Endometrium (tissue), 2 donors: ENCODE results near the gene INF2.
"Not testable (repeated sequence)": the region's sequence is repeated elsewhere in the genome, so short reads cannot be mapped to it uniquely, and the experiment has no call there.

Experiments used
- FAIRE-seq: peaks from 2 replicates; lab custom pipeline; 2012; peaks lifted over from hg19 to GRCh38; lab: Jason Lieb, UNC
- donor health status: control.
- donor health status: control.

INF2 gene

GRCh38 chr14:104734991-104735779, 45.8 kb downstream of the INF2 start:
- no peak for FAIRE-seq

DNA sequence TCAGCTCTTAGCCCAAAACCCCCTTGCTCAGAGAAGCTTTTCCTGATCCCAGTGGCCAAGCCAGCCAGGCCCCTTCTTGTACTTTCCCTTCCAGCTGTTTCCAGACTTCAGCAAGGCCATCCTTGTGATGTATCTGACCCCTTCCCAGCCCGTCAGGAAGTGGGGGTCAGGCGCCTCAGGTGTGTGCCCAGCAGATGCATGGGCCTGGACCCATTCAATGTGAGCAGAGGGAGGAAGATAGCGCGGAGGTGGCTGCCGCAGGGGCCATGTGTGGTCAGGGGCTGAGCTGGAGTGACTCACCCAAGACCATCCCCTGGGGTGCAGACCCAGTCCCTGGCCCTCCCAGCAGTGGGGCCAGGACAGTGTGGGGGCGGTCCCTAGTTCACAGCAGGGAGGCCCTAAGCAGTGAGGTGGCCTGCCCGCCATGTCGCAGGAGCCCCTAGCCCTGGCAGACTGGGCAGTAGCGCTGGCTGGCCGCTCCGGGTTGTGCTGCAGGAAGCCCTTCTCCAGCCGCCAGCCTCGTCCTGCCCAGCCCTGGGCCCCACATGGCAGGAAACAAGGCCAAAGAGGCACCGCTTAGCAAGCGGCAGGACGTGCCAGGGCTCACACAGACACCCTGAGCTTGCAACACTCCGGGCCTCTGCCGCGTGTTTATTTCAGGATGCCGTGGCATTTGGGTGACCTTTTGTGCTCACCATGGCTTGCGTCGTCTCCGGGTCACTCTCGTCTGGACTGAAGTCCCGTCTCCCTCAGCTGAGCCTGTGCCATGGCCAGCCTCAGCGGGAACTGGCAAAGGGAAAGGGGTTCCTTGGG, 46.6 kb downstream of the INF2 start:
- no peak for FAIRE-seq

DNA sequence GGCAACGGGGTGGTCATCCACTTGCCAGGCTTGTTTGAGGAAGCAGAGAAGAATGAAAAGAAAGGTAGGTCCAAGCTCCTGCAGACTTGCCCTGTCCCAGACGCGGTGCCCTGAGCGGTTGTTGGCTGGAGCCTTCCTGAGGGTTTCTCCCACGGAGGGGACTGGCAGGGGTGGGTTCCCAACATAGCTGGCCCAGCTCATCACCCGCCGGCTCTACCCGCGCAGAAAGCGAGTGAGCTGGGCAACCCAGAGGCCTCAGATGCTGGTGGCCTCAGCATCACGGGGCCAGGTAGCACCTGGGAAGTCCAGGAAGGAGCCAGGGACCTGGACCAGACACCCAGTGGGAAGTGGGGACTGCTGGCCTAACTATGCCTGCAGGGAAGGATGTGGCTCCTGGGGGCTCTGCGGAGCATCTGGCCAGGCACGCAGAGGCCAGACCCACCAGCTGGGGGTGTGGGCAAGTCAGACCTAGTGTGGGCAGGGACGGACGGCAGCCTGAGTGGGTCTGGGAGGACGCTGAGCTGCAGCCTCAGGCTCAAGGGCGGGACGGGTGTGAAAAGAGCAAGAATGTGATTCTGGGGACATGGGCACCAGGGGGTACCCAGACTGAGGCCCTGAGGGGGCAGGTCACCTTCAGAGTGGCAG, 49.1 kb downstream of the INF2 start:
- no peak for FAIRE-seq

DNA sequence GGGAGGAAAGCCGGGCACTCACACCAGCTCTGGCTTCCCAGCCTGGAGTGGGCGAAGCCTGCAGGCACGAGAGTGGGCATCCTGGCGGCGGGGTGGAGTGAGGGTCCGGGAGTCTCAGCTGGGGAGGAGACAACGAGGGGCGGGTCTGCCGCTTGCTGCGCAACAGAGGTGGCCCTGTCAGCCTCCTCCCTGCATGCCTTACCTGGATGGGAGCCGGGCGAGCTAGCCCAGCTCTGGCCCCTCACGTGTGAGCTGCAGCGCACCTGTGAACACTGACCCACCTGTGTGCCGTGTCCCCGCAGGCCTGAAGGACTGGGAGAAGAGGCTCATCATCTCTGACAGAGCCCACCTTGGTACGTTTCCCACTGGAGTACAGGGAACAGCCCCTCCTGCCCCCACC, 49.6 kb downstream of the INF2 start:
- no peak for FAIRE-seq

GRCh38 chr14:104739546-104740516, 50.4 kb downstream of the INF2 start:
- FAIRE-seq = no peak

- no peak for FAIRE-seq
These were observed 51.8 kb downstream of the INF2 start for GRCh38 chr14:104741108-104741802.

- no peak for FAIRE-seq
These were observed 52.4 kb downstream of the INF2 start for GRCh38 chr14:104741803-104742251.

- FAIRE-seq = no peak
These were observed 53.4 kb downstream of the INF2 start for GRCh38 chr14:104742586-104743455.

GRCh38 chr14:104743461-104744380, 54.3 kb downstream of the INF2 start:
- FAIRE-seq = no peak

GRCh38 chr14:104744484-104744883, 55.1 kb downstream of the INF2 start:
- FAIRE-seq = no peak

DNA sequence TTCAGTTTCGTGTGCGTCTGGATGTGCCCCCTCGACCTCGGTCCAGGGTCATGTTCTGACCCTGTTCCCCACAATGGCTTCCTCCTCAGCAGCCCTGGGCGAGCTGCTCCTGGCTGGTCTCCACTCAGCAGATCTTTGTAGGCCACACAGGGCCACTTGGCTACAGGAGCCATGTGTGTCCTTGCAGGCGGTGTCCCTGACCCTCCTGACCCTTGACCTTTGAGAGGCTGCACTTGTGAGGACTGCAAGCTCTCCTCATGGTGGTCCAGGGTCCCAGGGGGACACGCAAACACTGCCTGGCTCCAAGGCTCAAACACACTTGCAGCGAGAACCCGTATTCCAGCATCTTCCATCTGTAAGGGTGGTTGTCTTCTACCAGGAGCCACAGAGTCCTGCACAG, 56.0 kb downstream of the INF2 start:
- no peak for FAIRE-seq

DNA sequence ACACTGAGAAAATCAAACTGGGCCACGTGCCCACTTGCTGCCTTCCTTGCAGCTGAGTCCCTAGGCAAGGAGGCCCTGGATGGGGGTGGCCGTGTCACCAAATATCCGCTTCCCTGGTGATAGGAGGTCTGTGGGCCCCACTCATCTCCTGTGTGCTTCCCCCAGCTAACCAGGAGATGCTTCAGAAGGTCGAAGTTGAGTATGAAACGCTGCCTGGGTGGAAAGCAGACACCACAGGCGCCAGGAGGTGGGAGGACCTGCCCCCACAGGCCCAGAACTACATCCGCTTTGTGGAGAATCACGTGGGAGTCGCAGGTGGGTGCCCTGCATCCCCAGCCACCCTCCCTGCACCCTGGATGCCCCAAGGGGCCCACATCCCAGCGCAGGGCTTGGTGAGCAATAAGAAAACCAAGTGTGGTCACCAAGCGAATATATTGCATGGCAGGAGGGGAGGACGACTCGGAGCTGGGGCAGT, 56.7 kb downstream of the INF2 start:
- FAIRE-seq = no peak

DNA sequence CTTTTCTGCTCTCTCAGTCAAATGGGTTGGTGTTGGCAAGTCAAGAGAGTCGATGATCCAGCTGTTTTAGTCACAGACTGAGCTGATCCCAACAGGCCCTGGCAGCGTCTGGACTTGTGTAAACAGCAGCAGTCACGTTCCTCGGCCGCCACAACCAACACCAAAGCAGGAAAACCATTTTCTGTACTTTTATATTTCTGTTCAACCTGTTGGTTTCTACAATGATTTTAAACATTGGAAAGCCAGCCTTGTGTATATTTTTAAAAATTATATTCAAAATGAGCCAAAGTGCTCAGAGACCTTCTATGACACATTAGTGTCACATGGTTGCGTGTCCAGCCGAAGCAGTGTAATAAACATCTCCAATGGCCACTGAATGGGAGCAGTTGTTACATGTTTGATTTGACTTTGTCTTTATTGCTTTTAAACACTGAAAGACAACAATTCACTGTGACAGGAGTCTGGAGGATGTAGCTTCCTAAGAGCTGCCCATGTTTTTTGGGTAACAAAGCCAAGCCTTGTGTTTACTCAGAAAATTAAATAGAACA, 57.6 kb downstream of the INF2 start:
- FAIRE-seq = no peak

DNA sequence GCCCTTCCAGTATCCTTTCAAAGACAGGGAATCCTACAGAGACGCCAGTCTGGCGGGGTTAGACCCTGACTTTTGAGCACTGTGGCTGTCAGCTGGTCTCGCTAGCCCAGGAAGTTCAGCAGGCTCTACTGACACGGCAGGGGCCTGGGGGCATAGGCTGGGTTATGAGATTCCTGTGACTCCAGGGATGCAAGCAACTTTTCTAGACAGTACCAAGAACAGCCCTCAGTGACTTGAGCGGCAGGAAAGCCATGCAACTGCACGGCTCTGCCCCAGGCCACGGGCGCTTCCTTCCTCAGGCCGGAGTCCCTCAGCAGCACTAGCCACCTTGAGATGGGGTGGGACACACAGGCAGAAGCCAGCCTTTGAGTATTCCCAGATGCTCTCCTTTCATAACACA, 58.5 kb downstream of the INF2 start:
- FAIRE-seq = no peak

DNA sequence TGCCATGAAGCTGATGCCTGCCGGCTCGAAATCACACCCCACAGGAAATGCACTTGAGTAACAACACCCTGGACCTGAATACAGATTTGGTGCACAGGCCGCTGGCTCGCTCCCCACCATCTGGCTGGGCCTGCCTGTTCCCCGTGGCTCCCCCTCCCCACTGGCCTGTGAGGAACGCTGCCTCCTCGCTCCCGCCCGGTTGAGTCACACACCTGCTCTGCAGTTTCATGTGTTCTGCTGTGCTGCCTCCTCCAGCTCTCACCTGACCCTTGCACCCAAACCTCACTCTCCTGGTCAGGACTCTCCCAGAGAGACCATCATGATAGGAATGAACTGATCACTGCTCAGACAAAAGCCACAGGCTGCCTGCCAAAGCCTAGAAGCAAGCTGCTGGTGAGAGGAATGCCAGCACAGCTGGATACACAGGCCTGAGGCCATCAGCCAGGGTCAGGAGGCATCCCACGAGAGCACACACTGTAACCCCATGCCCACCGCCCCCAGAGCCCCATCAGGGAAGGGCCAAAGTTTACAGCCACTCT, 59.8 kb downstream of the INF2 start:
- FAIRE-seq = no peak

GRCh38 chr14:104750056-104750752, 60.8 kb downstream of the INF2 start:
- FAIRE-seq = no peak

DNA sequence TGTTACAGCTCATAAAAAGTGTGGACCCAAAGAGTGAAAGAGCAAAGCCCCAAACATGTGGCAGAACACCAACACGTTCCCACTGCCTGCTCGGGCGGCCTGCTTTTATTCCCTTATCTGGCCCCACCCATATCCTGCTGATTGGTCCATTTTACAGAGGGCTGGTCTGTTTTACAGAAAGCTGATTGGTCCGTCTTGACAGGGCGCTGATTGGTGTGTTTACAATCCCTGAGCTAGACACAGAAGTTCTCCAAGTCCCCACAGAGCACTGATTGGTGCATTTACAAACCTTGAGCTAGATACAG, 61.3 kb downstream of the INF2 start:
- FAIRE-seq = not testable (repeated sequence)
